AG09309 (cell line): ENCODE results near the gene HLA-DOB.

Source experiments
- DNase-seq: peaks from one replicate; pipeline ENCODE4 v3.0.0-alpha.2; 2010; ENCODE audit warnings: low read depth
- H3K4me3 ChIP-seq: 2 replicates; pipeline ENCODE4 v1.5.1; 2011; ENCODE audit warnings: mild to moderate bottlenecking, low read depth, low read length, moderate library complexity; ENCODE audit not compliant: control insufficient read depth
- TF ChIP-seq, protein P1 (sequence below): IDR thresholded peaks from 2 replicates; pipeline ENCODE4 v1.5.1; 2011; ENCODE audit warnings: mild to moderate bottlenecking, low read depth, low read length, inconsistent platforms; ENCODE audit not compliant: insufficient read depth, control insufficient read depth; ENCODE audit errors: missing control alignments

The HLA-DOB gene

DNA sequence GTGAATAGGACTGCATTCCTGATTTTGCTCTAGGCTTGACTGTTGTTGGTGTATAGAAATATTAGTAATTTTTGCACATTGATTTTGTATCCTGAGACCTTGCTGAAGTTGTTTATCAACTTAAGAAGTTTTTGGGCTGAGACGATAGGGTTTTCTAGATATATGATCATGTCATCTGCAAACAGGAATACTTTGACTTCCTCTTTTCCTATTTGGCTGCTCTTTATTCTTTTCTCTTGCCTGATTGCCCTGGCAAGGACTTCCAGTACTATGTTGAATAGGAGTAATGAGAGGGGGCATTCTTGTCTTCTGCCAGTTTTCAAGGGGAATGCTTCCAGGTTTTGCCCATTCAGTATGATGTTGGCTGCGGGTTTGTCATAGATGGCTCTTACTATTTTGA is 13.4 kb downstream of the HLA-DOB start:
- DNase-seq, result no peak
- H3K4me3 ChIP-seq, result no peak overlapping the region
- TF ChIP-seq, protein P1, sequence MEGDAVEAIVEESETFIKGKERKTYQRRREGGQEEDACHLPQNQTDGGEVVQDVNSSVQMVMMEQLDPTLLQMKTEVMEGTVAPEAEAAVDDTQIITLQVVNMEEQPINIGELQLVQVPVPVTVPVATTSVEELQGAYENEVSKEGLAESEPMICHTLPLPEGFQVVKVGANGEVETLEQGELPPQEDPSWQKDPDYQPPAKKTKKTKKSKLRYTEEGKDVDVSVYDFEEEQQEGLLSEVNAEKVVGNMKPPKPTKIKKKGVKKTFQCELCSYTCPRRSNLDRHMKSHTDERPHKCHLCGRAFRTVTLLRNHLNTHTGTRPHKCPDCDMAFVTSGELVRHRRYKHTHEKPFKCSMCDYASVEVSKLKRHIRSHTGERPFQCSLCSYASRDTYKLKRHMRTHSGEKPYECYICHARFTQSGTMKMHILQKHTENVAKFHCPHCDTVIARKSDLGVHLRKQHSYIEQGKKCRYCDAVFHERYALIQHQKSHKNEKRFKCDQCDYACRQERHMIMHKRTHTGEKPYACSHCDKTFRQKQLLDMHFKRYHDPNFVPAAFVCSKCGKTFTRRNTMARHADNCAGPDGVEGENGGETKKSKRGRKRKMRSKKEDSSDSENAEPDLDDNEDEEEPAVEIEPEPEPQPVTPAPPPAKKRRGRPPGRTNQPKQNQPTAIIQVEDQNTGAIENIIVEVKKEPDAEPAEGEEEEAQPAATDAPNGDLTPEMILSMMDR, result no peak

DNA sequence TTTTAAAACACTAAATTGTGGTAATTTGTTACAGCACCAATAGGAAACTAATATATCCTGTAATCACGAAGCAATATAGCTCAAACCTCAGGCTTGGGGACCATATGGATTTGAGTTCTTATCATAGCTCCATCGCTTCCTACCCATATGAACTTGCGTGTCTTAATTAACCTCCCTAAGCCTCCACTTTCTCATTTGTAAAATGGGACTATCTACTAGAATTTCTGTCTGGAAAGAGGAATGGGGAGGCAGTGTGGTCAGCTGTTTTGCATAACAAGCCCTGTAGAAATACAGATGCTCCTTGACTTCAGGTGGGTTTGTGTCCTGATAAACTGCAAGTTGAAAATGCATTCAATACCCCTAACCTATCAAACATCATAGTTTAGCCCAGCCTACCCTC is 17.1 kb downstream of the HLA-DOB start:
- TF ChIP-seq, protein P1, result no peak
- no peak overlapping the region for H3K4me3 ChIP-seq
- DNase-seq, result no peak

DNA sequence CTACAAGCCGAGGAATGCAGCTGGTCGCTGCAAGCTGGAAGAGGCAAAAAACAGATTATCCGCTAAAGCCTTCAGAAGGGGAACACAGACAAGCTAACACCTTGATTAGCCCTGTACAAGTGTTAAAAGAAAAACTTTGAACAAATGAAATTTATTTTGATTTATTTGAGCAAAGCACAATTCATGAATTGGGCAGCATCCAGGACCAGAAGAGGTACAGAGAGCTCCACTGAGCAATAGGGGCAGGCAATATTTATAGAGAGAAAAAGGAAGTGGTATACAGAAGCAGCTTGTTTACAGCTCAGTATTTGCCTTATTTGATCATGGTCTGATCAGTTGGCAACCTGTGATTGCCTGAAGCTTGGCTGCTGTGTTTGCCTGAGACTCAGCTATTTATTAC is 17.6 kb downstream of the HLA-DOB start:
- no peak overlapping the region for H3K4me3 ChIP-seq
- no peak for DNase-seq
- TF ChIP-seq, protein P1, result no peak

DNA sequence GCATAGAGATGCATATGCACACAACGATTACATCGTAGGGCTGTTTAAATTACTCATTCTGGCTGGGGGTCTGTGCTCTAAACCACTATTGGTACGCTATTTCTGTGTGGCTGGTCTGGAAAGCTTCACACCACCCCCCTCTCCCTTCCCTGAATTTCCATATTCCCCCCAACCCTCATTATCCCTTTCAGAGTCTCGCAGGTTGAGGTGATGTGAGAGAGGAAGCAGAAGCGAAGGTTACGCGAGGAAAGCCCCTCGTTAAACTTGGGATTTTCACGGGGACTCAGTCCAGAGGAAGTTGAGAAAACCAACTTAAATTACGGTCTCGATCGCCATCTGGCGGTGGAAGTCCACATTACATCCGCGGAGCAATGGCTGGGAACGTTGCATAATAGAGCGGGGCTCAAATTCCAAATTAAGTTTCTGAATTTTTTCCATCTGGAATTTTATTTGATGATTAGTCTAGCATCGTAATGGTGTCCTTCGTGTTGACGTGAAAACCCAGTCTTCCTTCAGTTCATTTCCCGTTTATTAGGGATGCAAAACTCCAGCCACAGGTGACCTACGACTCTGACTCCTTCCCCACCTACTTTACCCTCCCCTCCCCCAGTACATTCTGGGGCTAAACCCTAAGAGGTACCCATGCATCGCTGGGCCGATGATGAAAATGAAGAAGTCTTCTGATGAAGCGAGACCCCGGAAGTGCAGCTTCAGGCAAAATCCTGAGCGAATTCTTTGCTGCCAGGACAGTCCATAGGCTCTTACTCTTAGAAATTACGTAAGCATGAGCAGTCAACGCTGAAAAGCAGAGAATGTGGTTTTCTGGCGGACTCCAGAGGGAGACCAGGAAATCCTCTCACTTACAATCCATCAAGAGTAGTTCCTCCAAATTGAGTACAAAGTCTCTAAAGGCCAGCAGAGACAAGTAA is 19.7 kb downstream of the HLA-DOB start:
- TF ChIP-seq, protein P1, result peak; percentile 77
- peak overlapping the region; percentile 24 for H3K4me3 ChIP-seq
- DNase-seq, result peak; percentile 7

DNA sequence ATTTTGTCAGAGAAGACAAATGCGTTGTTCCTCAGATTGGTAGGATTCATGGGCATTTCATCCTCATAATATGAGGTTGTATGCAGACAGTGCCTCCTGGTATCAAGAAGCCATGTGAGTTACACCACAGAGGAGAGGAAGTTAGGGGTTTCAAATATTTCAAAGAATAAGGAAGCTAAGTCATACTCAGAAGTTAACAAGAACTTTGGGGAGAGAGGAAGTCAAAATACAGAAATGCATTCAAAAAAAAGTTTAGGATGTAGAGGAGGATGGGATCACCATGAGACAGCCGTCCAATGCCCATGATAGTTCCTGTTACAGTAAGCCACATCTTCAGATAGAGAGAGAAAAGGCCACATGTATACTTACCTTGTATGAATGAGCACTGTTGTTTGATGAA is 22.3 kb downstream of the HLA-DOB start:
- TF ChIP-seq, protein P1, result no peak
- H3K4me3 ChIP-seq, result no peak overlapping the region
- no peak for DNase-seq

DNA sequence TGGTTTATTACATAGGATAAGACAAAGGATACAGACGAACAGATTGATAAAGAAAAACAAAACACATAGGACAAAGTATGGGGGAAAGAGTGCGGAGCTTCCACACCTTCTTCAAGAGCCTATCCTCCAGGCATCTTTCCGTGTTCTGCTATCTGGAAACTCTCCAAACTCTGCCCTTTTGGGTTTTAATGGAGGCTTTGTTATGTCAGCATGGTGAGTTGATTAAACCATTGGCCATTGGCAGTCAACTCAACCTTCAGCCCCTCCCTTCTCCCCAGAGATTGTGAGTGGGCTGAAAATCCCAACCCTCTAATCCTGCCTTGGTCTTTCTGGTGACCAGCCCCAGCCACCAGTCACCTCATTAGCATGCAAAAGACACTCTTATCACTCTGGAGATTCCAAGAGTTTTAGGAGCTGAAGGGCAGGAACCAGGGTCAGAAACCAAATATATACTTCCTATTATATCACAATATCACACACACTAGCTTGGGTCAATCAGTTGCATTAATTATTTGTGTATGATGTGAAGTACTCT is 23.8 kb downstream of the HLA-DOB start:
- no peak overlapping the region for H3K4me3 ChIP-seq
- no peak for DNase-seq
- TF ChIP-seq, protein P1, result no peak
